ENCODE measurements around the gene ADGRG6.

The ADGRG6 gene

DNA sequence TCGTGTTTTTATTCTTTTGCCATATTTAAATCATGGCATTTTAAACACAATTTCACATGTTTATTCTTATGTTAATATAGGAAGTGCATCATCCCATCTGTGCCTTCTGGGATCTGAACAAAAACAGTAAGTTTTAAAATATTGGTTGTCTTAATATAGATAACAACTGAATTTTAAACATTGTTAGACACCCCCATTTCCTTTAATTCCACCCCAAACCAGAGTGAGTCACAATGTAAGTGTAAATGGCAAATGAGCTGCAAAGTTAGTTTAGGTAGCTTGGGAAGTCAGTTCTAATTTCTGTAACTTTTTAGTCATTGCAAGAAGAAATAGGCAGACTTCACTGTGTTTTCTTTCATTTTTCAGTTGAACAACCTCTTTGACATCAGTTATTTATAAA, 108.0 kb downstream of the ADGRG6 start:
- H3K79me2 ChIP-seq (ENCODE audit: insufficient read depth, low read length), result no peaks in the 10 kb centered on the region
- TF ChIP-seq, protein P1, sequence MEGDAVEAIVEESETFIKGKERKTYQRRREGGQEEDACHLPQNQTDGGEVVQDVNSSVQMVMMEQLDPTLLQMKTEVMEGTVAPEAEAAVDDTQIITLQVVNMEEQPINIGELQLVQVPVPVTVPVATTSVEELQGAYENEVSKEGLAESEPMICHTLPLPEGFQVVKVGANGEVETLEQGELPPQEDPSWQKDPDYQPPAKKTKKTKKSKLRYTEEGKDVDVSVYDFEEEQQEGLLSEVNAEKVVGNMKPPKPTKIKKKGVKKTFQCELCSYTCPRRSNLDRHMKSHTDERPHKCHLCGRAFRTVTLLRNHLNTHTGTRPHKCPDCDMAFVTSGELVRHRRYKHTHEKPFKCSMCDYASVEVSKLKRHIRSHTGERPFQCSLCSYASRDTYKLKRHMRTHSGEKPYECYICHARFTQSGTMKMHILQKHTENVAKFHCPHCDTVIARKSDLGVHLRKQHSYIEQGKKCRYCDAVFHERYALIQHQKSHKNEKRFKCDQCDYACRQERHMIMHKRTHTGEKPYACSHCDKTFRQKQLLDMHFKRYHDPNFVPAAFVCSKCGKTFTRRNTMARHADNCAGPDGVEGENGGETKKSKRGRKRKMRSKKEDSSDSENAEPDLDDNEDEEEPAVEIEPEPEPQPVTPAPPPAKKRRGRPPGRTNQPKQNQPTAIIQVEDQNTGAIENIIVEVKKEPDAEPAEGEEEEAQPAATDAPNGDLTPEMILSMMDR (IDR thresholded peaks at IDR 0.05; ENCODE audit: insufficient read depth, low read length, poor library complexity, severe bottlenecking), result no peak
- TF ChIP-seq EZH2phosphoT487 (conservative IDR thresholded peaks at IDR 0.05; ENCODE audit: low read length), result no peak
- no peak overlapping the region for H3K9ac ChIP-seq (ENCODE audit: low read length)
- no peak overlapping the region for H3K4me2 ChIP-seq (ENCODE audit: low read depth, low read length, poor library complexity, severe bottlenecking)
- no peaks in the 10 kb centered on the region for H3K27me3 ChIP-seq (ENCODE audit: low read length)
- no peaks in the 10 kb centered on the region for H3F3A ChIP-seq (ENCODE audit: insufficient read depth)
- H3K4me3 ChIP-seq (ENCODE audit: insufficient read depth, low read length, poor library complexity, severe bottlenecking), result no peak overlapping the region
- no peaks in the 10 kb centered on the region for H3K36me3 ChIP-seq (ENCODE audit: low read length)
- H3K9me3 ChIP-seq (ENCODE audit: insufficient read depth, low read length), result no peaks in the 10 kb centered on the region
- H2AFZ ChIP-seq (ENCODE audit: low read depth, low read length, severe bottlenecking), result no peak overlapping the region
- no peaks in the 10 kb centered on the region for H4K20me1 ChIP-seq (ENCODE audit: low read depth, low read length)
- no peaks in the 10 kb centered on the region for H3K9me2 ChIP-seq (replicated peaks; ENCODE audit: insufficient read depth, low read length)
- H3K27ac ChIP-seq (ENCODE audit: low read depth, low read length), result no peak overlapping the region

- no peak for TF ChIP-seq EZH2phosphoT487 (conservative IDR thresholded peaks at IDR 0.05; ENCODE audit: low read length)
- TF ChIP-seq, protein P1 (IDR thresholded peaks at IDR 0.05; ENCODE audit: insufficient read depth, low read length, poor library complexity, severe bottlenecking), result no peak
- no peaks in the 10 kb centered on the region for H3F3A ChIP-seq (ENCODE audit: insufficient read depth)
- no peak overlapping the region for H2AFZ ChIP-seq (ENCODE audit: low read depth, low read length, severe bottlenecking)
- no peaks in the 10 kb centered on the region for H3K9me3 ChIP-seq (ENCODE audit: insufficient read depth, low read length)
- no peaks in the 10 kb centered on the region for H3K9me2 ChIP-seq (replicated peaks; ENCODE audit: insufficient read depth, low read length)
- no peaks in the 10 kb centered on the region for H3K79me2 ChIP-seq (ENCODE audit: insufficient read depth, low read length)
- no peak overlapping the region for H3K9ac ChIP-seq (ENCODE audit: low read length)
- no peak overlapping the region for H3K4me2 ChIP-seq (ENCODE audit: low read depth, low read length, poor library complexity, severe bottlenecking)
- H4K20me1 ChIP-seq (ENCODE audit: low read depth, low read length), result no peaks in the 10 kb centered on the region
- H3K27ac ChIP-seq (ENCODE audit: low read depth, low read length), result no peak overlapping the region
- no peaks in the 10 kb centered on the region for H3K27me3 ChIP-seq (ENCODE audit: low read length)
- no peak overlapping the region for H3K4me3 ChIP-seq (ENCODE audit: insufficient read depth, low read length, poor library complexity, severe bottlenecking)
- no peaks in the 10 kb centered on the region for H3K36me3 ChIP-seq (ENCODE audit: low read length)
These were observed 109.3 kb downstream of the ADGRG6 start for GRCh38 chr6:142411145-142411544.

DNA sequence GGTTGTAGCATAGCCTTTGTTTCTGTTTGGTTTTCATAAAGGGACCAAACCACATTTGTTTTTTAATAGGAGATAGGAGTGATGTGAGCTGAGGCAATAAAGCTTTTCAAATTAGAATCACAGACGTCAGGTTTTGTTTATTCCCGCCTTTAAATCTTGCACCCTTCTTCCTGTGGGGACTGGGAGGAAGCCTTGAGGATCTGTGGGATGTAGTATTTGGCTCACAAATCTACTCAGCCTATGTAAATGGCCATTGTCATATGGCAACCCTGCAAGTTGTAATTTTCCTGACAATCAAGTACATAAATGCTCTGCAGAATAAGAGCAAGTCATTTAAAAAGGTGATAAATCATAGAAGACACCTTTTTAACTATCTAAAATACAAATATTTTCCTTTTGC, 110.4 kb downstream of the ADGRG6 start:
- Histone ChIP-seq H3K36me3 (ENCODE audit: low read length) (no peaks in the 10 kb centered on the region), H3K9me2 (replicated peaks; ENCODE audit: insufficient read depth, low read length) (no peaks in the 10 kb centered on the region), H2AFZ (ENCODE audit: low read depth, low read length, severe bottlenecking) (no peak overlapping the region), H3K4me2 (ENCODE audit: low read depth, low read length, poor library complexity, severe bottlenecking) (no peak overlapping the region), H3K4me3 (ENCODE audit: insufficient read depth, low read length, poor library complexity, severe bottlenecking) (no peak overlapping the region), H3K79me2 (ENCODE audit: insufficient read depth, low read length) (no peaks in the 10 kb centered on the region), H3K27me3 (ENCODE audit: low read length) (no peaks in the 10 kb centered on the region), H3K9ac (ENCODE audit: low read length) (no peak overlapping the region), H3F3A (ENCODE audit: insufficient read depth) (no peaks in the 10 kb centered on the region), H3K9me3 (ENCODE audit: insufficient read depth, low read length) (no peaks in the 10 kb centered on the region), H4K20me1 (ENCODE audit: low read depth, low read length) (no peaks in the 10 kb centered on the region), H3K27ac (ENCODE audit: low read depth, low read length) (no peak overlapping the region)
- TF ChIP-seq EZH2phosphoT487 (conservative IDR thresholded peaks at IDR 0.05; ENCODE audit: low read length), result no peak
- TF ChIP-seq, protein P1 (IDR thresholded peaks at IDR 0.05; ENCODE audit: insufficient read depth, low read length, poor library complexity, severe bottlenecking), result no peak
